DMS53 (cell line): ENCODE data around the gene IGFBP2.
A peak's percentile ranks its signal among the peaks of the same experiment; 100 is the strongest.

Experiments used
- DNase-seq: peaks from one replicate; lab custom pipeline; 2025; lab: John Stamatoyannopoulos, UW

Gene IGFBP2

GRCh38 chr2:216661639-216662375 is 28.6 kb downstream of the IGFBP2 start:
- DNase-seq = no peak

DNA sequence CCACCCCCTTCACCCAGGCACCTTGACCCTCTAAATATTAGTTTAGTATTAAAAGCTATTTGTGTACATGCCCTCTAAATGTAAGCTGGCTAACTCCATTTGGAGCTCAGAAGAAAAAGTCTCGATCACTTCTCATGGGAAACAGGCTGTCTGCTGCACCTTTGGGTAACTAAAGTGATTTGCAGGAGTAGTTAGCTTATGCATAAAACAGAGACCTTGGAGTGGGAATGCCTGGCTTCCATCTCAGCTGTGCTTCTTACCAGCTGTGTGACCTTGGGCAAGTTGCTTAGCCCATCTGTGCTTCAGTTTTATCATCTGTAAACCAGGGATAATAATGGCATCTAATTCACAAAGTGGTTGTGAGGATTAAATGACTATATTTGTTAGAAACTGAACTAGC is 29.9 kb downstream of the IGFBP2 start:
- DNase-seq = no peak

- DNase-seq = no peak
Observed at GRCh38 chr2:216663846-216664245, 30.6 kb downstream of the IGFBP2 start.

DNA sequence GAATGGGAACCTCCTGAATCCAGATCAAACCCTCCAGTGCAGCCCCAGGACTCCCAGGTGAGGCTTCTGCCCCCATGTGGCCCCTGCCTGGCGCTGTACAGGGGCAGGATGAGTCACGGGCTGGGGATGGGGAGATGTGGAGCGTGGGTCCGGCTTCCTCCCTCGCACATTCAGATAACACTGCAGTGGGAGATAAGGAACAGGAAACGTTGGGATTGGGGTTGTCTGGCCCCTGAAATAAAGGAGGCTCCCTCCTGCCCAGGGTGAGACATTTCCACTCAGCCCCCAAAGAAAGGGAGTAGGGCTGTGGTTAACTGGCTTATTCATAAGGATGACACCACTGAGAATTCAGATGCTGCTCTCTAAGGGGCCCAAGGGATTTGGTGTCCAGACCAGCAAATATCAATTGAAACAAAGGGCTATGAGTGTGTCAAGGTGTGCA is 31.4 kb downstream of the IGFBP2 start:
- peak; percentile 23 for DNase-seq

DNA sequence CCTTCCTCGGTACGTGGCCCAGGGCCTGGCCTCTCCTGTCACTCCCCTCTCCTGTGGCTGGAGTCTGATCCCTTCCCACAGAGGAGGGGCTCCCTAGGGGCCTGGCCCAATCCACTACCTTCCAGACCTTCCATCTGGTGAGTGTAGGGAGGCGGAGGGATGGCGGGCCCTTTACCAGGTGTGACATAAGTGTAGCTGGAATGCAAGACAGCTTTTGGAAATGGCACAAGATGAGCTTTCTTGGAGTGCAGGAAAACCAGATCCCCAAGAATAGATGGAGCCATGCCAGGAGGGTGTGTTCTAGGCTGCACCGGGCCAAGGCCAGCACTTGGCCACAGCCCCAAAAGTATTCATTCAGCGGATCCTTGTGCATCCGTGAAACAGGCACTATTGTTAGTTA is 32.0 kb downstream of the IGFBP2 start:
- DNase-seq = no peak

DNA sequence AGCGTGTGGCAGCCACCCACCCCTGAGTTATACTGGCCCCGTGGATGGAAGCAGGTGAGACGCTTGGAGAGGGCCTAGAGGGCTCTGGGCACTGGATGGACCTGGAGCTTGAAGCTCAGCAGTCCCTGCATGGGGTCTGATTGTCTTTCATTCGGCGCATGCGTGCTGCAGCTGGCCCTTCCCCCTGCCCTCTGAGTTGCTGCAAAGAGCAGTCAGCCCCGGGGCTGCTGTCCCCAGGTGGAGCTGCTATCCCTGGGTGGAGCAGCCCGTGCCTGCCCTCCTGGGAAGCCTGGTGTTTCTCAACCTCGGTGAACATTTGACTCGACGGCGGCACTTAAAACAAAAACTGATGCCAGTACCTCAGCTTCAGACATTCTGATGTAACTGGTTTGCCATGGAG is 32.5 kb downstream of the IGFBP2 start:
- no peak for DNase-seq

DNA sequence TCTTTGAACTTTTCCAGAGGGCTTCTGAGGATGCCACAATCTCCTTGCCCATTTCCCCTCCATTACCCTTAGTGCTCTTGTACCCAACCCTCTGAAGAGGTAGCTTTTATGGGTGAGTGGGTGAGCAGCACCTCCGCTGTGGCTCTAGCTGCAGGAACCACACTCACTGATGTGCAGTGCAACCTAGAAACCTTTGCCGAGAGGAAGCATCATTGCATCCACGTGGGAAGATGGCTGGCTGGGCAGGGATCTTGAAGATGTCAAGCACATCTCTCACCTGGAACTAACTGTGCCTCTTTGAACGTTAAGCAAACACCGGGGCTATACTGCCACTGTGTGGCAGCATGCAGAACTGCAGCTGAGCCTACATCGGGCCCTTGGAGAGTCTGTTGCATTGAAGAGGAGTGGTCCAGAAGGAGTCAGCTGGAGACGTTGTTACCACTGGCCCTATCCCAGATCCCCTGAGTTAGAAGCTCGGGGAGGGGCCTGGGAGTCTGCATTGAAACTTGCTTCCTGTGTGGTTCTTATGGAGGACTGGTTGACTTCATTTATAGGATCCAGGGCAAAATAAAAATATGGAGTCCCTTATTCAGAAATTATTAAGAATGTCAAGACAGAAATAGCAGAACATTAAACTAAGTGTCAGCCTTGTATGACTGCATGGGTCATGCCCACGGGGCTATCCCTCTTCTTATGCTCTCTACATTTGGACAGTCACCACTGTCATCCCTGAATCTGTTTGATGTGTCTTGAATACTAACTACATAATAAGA is 33.4 kb downstream of the IGFBP2 start:
- peak; percentile 73 for DNase-seq

DNA sequence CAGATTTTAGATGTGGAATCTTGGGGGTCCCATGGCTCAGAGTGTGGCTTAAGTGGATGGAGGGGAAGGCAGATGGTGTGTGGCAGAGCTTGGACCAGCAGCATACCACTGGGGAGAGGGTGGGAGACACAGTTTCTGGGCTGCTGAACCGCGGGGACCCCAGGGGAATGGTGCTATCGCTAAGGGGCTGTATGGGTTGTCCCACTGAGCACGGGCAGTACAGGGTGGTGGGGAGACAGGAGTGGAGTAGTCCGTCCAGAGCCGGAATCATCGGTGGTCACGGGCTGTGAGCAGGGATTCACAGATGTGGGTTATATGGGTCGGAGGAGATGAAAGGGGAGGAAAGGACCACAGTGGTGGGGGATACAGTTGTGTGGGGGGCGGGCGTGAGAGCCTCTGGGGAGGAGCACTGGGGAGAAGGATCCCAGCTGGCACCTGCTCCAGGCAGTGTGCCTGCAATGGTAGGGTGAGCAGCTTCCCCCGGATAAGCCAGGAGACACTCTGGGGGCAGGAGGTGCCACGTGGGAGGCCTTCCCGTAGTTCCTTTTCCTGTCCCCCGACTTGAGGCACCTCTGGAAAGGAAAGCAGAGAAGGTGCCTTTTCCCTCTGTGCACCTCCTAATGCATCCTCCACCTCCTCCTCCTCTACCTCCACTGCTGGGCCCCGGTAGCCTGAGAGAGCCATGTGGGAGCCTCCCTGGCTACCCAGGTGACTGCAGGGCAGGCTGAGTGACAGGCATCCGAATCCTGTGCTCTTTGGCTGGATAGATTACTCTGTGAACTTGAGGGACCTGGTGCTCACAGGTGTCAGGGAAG is 37.3 kb downstream of the IGFBP2 start:
- no peak for DNase-seq

DNA sequence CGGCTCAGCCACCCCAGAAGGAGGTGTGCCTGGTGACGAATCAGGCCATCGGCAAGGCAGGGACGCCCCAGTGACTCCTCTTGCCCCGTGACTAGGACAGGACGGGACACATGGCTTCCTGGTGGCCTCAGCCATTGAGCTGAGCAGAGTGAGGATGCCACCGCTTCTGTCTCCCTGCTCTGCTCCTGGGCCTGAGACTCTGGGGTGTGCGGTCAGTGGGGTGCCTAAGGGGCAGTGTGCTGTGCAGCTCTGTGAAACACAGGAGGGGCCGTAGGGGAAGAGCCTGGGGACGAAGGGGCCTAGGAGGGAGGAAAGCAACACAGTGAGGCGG is 37.8 kb downstream of the IGFBP2 start:
- DNase-seq = no peak

DNA sequence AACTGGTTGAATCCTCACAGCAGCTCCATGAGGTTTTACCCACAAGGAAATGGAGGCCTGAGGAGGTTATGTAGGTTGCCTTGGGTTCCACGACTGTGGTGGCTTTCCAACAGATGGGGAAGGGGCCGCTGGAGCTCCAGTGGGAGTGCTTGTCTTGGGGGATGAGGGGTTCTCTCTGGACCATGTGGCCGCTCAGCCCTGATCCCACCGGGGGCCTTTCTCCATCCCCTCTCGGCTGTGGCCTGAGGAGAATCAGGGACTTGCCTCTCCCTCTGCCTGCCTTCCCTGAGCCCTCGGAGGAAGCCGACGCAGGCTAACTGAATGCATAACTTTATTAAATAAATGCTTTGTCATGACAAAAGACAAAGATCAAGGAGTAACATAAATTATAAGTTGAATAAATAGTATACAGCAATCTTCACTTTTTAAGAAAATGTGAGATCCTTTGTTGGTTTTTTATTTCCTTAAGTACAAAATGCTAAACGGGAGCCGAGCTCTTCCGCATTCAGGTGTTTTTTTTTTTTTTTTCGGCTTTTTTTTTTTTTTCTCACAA is 38.6 kb downstream of the IGFBP2 start:
- no peak for DNase-seq

GRCh38 chr2:216672466-216672865 is 39.2 kb downstream of the IGFBP2 start:
- DNase-seq = no peak

DNA sequence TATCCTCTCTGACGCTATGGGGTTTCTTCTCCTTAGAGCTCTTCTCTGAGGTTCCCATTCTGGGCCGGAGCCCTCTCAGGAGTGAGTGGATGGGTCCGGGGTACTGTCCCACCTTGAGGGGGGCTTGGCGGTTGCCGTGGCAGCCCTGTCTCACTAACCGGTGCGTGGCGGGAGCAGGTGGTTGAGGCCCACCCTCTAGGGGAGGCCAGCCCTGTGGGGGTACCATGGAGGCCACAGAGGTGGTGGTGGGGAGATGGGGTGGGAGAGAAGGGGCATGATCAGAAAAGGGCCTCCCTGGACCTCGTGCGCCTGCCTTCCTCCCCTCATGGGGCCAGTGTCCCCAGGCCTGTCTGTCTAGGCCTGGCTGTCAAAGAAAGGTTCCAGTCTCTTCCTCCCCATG is 39.8 kb downstream of the IGFBP2 start:
- no peak for DNase-seq

GRCh38 chr2:216673609-216674008 is 40.4 kb downstream of the IGFBP2 start:
- DNase-seq = no peak

GRCh38 chr2:216674376-216674775 is 41.2 kb downstream of the IGFBP2 start:
- no peak for DNase-seq

GRCh38 chr2:216676630-216677029 is 43.4 kb downstream of the IGFBP2 start:
- no peak for DNase-seq

GRCh38 chr2:216677439-216678097 is 44.3 kb downstream of the IGFBP2 start:
- DNase-seq = no peak

GRCh38 chr2:216678098-216678465 is 44.9 kb downstream of the IGFBP2 start:
- no peak for DNase-seq

DNA sequence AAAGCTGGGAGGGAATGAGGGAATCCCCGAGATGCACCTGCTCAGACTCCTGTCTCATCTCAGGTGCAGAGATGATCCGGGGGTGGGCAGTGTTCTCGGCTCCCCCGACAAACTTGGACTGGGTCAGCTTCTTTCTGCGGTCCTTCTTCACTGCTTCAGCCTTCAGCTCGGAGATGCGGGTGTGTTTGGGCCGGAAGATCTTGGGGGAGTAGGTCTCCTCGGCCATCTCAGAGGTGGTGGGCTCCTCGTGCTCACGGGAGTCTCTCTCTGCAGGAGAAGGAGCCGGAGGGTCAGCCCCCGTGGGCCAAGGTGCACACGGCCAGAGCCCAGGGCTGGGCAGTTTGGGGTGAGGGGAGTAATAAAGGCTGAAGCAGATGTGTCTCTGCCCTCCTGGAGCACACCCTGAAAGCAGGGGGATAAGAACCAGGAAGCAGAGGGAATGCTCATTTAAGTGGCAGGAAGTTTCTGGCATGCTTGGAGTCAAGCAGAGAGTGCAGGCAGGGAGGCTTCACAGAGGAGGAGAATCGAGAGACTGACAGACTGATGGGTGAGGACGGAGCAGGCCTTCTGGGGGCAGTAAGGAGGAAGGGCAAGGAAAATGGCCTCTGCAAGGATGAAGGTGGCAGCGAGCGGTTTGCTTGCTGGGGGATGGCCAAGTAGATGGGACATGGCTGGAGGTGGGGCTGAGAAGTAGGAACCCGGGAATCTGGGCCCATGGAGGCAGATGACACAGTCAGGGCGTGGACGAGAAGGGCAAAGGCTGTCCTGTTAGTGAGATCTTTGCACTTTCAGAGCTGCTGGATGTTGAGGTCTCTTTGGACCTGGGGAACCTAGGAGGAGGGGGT is 45.8 kb downstream of the IGFBP2 start:
- no peak for DNase-seq

DNA sequence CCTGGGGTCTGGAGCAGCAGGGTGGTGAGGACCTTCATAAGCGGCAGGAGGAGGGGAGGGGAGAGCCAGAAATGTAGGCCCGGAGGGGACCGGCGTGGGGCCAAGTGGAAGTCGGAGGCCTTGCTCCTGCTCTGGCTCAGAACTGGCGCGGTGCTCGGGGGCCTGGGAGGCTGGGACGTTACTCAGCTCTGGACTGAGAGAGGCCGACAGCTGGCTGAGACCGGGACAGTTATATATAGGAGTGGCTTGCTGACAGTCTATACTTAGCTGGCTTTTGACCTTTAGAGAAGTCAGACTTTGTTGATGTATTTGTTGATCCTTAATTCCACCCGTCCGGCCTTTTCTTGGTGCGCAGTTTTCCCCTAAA is 46.4 kb downstream of the IGFBP2 start:
- no peak for DNase-seq

GRCh38 chr2:216680951-216681629 is 47.9 kb downstream of the IGFBP2 start:
- no peak for DNase-seq

- no peak for DNase-seq
Observed at GRCh38 chr2:216681683-216682082, 48.5 kb downstream of the IGFBP2 start.
